ENCODE results near the gene EIF2S2.

The EIF2S2 gene

DNA sequence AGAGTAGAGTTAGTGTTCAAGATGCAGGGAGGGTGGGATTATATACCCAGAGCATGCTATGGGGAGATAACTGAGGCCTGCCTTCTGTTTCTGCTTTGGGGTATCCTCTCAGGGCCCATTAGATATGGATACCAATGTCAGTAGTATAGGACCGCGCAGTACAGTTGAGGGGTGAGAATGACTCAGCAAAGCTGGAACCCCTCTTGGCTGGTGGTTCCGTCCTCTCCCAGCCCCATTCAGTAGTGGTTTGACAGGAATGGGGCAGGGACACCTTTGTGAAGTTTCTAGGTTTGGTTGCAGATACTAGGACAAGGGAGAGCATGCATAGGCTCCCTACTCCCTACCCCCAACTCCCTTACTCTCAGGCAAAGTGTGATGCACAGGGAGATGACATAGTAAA is 47.8 kb downstream of the EIF2S2 start:
- no peak for DNase-seq (ENCODE audit: low spot score)

DNA sequence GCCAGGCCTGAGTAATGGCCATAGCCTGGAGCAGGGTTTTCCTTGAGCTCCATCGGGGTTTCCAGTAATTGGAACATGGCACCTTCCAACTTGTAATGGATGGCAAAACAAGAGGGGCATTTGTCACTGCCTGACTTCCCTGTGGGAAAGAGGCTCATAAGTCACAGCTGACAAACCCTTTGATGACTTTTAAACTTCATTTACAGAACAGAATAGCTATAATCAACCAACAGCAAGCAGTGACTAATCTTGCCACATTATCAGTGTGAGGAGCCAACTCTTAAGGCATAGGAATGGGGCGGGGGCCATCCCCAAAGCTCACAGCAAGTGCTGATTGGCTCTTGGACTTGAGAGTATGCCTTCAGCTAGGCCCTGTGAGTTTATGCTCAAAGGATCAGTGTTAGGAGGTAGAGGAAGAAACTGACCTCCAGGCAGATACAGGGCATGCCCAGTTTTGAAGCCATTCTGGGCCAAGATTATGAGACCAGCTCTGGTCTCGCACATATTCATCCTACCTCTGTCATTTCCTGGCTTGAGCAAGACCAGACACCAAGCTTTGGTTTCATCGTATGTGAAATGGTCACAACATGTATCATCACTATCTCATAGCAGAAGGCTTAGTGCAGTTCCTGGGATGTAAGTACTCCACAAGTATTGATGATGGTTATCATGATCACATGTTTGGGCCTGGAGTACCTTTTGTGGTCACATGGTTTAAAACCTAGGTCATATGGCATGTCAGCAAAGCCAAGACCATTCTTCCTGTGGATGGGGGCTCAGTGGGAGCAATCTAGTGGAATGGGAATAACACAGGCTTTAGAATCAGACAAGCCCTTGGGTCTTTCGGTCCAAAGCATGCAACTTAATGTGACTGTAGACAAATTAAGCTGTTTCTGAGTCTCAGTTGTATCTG is 49.2 kb downstream of the EIF2S2 start:
- DNase-seq (ENCODE audit: low spot score) = no peak

DNA sequence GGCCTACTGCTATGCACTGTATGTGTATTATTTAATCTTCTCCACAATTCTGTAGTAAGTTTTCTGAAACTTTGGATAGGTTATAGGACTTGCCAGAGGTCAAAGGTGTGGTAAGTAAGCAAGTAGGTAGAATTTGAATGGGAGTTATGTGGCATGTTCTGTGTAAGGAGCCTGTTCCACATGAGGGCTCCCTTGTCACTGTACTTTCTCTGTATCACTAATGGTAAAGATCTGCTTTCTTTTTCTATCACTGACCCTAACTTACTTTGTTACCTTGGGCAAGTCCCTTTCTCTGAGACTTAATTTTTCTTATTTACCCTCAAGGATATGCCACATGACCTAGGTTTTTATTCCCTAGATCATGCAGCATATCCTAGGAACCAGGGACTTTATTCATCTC is 50.3 kb downstream of the EIF2S2 start:
- no peak for DNase-seq (ENCODE audit: low spot score)

DNA sequence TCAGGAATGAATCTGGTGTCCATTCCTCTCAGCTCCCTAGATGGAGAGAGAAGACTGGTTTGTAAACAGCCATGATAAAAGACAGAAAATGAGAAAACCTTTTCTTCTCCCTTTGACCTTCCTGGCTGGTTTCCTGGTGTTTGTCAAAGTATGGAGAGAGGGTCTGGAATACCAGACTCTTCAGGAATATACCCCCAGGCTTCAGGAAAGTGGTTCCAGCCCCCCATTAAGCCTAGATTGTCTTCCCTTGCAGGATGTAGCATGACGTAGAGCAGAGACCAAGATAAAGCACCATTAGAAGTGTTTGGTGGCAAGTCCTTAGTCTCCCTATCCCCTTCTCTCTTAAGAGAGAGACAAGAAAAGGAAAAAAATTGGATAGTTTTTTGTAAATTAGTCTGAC is 51.1 kb downstream of the EIF2S2 start:
- no peak for DNase-seq (ENCODE audit: low spot score)

DNA sequence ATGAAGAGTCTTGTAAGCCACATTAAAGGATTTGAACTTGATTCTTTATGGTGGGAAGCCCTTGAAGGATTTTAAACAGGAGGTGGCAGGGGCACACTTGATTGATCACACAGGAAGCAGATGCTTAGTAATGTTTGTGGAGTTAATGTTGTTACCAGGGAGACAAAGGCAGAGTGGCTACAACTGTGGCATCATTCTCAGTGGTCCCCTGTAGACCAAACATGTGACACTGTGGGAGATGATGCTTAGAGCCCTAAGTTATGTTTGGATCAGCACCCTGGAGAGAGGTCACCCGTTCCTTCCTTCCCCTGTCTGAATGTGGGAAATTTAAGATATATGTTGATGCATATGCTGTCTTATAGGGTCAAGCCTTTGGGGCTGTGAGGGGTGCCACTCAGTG is 53.2 kb downstream of the EIF2S2 start:
- DNase-seq (ENCODE audit: low spot score) = no peak

DNA sequence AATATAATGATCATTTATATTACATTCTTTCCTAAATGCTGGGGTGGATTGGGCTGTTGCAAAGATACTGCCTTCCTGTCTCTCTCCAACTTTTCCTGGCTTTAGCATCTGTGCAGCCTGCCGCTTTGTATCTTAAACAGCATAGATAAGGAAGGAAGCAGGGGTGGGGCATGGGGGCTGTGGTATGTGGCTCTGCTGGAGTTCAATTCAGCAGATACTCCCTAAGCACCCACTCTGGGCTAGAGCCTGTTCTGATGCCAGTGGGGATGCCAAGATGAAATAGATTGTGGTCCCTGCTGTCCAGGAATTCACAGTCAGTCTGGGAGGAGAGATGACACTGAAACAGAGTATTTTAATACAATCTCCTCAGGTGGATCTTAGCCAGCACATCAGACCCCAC is 56.8 kb downstream of the EIF2S2 start:
- no peak for DNase-seq (ENCODE audit: low spot score)

DNA sequence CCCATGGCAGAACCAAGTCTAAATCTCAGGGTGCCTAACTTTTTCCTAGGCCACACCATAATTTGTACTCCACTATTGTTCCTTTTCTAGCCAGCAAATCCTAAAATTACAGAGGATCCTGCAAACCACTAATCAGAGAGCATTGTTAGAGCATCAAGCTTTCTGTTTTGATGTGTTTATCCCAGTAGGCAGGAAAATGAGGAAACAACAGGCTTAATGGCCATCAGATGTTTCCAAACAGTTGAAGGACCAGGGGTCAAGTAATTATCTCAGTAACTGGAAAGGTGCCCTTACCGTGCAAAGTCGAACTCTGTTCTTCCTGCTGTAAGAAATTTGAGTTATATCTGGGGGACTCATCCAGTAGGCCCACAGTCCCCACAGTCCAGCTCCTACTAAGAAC is 59.6 kb downstream of the EIF2S2 start:
- no peak for DNase-seq (ENCODE audit: low spot score)

DNA sequence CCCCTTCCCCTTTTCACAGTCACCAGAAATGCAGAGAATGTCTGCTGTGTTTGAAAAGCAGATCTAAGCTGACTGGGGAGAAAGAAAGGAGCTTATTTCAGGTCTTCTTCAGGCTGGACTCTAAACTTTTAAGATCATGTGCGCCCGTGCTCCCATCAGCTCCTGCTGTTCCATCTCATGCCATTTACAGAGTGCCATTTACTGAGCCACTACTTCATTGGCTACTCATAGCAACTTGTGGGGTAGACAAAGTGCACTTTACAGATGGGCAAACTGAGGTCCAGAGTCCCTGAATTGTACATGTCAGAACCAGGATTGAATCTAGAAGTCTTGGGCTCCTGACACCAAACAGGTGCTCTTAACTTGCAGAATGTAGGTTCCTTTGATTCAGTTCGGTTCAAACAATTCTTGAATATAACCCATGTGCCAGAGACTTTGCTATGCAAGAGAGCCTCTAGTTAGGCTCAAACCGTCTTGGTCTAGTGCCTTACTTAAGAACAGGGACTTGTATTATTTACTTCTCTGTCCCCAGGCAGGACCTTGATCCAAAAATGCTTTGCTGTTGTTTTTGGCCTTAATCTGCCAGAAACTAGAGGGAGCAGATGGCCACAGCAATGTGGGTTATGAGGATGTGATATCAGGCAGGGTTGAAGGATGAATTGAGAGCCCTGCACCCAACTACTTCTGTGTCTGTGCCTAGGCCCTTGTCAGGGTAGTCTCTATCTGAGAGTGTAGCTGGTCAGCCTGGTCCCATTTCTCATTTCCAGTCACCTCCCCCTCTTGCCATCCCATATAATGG is 61.9 kb downstream of the EIF2S2 start:
- no peak for DNase-seq (ENCODE audit: low spot score)

DNA sequence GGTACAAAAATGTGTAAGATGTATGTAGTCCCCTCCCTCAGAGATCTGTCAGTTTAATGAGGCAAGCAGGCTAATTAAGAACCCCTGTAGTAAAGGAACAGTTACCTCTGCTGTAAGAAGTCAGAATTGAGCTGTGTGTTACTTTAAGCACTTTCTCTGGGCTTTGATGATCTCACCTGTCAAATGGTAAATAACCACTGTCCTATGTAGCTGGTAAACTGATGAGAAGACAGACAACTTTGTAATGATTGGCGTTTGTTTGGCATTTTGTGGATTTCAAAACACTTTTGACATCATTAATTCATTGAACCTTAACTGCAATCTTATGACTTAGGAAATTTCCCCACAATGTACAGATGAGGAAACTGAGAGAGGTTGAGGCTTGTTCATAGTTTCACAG is 62.7 kb downstream of the EIF2S2 start:
- DNase-seq (ENCODE audit: low spot score) = no peak

DNA sequence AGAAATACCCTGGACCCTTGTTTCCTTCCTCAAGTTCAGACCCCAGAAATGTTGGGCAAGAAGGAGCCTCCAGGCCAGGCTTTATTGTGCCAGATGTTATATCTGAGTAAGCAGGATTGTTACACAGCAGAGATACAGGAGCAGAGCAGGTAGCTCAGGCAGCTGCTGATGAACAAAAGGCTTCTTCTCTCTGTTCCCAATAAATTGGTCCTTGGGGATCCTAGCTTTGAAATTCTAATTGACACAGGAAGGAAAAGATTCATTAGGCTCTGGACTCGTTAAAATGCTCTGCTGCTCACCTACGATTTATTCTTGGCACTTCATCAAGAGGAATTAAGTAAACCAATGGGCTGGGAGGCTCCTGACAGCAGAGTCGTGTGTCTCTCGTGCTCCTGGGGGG is 64.1 kb downstream of the EIF2S2 start:
- no peak for DNase-seq (ENCODE audit: low spot score)

DNA sequence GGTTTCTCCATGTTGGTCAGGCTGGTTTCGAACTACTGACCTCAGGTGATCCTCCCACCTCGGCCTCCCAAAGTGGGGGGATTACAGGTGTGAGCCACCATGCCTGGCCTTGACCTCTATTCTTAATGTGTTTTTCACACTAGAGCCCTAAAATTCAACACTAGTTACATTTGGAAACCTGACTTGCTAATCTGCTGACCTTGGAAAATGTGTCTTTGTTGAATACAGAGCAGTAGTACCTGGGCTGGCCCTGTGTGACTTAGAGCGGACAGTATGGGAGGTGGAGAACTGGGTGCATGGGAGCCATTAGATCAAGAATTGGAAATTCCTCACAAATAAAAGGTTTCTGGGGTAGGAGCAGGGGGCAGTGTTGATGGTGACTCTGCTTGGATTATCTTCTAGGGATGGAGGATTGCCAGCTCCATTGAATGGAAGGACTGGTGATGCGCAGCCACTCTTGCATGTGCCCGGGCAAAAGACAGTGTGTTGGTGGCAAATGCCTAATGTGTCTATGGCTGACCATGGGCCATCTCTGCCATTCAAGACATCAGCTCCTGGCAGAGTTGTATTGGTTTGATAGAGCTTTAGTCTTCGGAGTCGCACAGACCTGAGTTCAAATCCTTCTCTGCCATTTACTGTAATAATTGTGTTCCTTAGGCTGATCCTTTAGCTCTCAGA is 64.9 kb downstream of the EIF2S2 start:
- no peak for DNase-seq (ENCODE audit: low spot score)

DNA sequence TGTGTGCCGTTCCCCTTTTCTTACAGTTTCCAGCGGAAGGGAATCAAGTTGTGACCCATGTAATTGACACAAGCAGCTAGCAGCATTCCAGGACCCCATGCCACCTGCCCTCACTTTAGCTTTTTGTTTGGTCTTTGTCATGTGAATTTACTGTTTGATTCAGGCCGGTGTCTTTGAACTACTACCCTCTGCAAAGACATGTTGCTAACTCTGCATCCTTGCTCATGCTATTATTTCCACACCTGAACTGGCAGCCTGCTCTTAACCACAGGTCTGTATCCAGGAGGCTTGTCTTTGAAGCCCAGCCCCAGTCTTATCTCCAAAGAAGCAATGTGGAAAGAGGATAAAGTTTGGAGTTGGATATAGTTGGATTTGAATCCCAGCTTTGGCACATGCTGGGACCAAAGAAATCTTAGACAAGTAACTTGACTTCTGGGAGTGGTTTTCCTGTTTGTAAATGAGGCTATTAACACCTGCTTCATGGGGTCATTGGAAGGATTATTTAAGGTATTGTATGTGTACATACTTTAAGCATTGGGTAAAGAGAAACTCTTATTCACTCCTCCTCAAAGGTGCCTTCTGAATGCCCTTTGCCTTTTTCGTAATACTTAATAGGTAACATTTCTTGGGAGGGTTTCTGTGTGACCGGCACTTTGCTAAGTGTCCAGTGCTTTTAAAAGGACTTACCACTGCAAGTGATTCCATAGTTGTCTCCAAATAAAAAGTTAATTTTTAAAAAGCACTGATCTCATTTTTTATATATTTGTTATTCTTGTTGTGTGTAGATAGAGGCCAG is 65.9 kb downstream of the EIF2S2 start:
- DNase-seq (ENCODE audit: low spot score) = no peak

DNA sequence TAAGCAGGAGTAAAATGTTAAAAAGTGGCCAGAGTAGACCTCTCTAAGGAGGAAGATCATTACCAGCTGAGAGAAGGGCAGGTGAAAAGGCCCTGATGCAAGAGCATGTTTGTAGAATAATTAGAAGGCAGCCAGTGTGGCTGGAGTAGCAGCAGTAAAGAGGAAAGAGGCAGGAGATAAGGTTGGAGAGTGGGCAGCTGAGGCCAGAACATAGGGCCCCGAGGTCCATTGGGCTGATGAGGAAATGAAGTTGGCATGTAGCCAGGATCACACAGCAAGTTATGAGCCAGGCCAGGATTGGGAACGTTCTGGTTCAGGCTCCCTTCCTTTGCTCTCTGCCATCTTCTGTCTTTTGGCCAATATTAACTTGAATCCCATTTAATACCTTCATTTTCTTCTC is 66.7 kb downstream of the EIF2S2 start:
- no peak for DNase-seq (ENCODE audit: low spot score)

DNA sequence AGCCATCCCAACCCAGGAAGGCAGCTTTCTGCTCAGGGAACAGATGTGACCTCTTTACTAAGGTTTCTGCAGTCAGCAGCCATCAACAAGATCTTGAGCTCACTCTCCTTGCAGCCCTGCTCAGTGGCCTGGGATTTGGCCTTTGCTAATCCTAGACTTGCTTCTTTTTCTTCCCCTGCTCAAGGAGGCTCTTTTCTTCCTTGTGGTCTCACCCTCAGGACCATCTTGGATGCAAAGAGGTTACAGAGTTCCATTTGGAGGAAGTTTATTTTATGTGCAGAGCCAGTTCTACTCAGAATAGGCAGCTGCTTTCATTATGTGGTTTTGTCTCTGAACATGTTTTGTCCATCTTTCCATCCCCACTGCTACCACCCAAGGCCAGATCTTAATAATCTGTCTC is 69.0 kb downstream of the EIF2S2 start:
- DNase-seq (ENCODE audit: low spot score) = no peak

DNA sequence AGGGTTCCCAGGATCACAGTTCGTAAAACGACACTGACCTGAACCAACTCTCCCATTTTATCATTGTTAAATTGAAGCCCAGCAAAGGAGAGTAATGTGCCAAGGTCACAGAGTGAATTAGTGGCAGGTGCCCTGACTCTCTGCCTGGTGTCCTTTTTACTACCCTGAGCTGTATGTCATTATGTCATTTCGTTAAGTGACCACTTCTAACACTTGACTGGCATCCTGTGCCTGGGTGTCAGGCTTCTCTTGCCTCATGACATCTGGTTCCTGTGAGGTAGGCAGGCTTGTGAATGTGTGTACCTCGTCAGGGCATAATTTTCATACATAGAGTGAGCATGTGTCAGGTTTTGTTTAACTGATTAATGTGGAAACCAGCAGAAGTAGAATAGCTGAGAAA is 69.8 kb downstream of the EIF2S2 start:
- DNase-seq (ENCODE audit: low spot score) = no peak

DNA sequence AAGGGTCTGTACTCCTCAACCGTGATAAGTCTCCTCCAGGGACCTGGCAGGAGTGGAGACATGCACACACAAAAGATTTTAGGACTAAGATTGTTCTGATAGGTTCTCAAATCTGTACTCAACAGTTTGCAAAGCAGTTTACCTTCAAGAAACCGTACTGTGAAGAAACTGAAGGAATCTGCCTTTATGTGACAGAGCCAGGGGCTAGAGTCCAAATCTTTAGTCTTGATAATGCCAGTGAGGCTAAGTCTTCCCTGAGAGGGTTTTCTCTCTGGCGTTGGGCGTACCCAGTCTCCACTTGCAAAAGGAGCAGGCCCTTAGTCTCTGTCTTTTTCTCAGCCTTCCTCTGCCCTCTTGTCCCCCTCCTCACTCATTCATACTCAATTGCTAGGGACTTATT is 70.8 kb downstream of the EIF2S2 start:
- no peak for DNase-seq (ENCODE audit: low spot score)

DNA sequence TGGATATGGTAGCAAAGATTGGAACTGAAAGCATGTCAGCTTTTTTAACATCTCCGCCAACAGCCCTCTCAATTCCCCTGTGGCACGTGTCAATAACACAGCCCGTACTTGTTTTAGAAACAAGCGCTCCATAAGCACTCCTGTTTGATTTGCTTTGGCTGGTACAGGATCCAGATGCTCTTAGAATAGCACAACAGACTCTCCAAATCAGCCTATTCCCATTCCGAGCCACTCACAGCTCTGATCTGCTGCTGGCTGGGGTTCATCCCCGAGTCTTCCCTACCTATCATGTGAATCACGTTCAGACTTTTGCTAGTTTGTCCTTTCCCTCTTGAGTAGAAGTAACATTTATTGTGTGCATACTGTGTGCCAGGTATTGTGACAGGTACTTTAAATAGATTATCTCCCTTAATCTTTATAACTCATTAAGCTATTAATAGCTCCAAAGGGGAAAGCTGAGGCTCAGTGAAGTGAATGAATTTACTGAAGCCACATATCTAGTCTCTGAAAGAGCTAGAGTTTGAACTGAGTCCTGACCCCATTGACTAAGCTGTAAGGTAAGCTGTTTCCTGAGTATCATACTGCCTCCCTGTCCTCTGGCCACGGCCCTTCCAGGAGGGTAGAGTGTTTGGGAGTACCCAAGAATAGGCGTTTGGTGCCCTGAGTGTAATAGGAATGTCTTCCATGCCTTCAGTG is 71.6 kb downstream of the EIF2S2 start:
- DNase-seq (ENCODE audit: low spot score) = no peak
